ENCODE data around the gene RBL1.

GRCh38 chr20:37090407-37090806, 5.4 kb downstream of the RBL1 start:
- no peak for TF ChIP-seq EZH2phosphoT487 (IDR thresholded peaks at IDR 0.05; ENCODE audit: insufficient read depth, low read depth)
- no peak for TF ChIP-seq EZH2 (IDR thresholded peaks at IDR 0.05; ENCODE audit: insufficient read depth, poor library complexity, severe bottlenecking)
